Measurements from ENCODE around the gene FAM177B. TPM values are rescaled to one million over a fixed set of nuclear protein-coding genes. Genes with fewer than 3 reads are reported as not detected.
A peak's percentile ranks its signal among the peaks of the same experiment; 100 is the strongest.

Gene FAM177B
- total and polyA plus RNA-seq, 3 donors from 2014 or later: 0.71 to 2.3 TPM; not detected in 1

GRCh38 chr1:222792744-222793143, 55.7 kb downstream of the FAM177B start:
- Histone ChIP-seq H3K9me3 (no peaks in the 10 kb centered on the region), H3K27ac (no peak overlapping the region), H3K36me3 (ENCODE audit: low read depth, missing control alignments) (no peaks in the 10 kb centered on the region), H3K4me1 (no peaks in the 10 kb centered on the region), H3K4me3 (no peak overlapping the region), H3K27me3 (no peaks in the 10 kb centered on the region)
- intact Hi-C loops (cut with DNase I; ENCODE audit: low total_unique reads): loop anchor here (5.0 kb wide), 1 partner anchor 295 kb away; no protein-coding TSS in a partner anchor
- DNase-seq: no peak
- TF ChIP-seq POLR2A (IDR thresholded peaks at IDR 0.05) (no peak), CTCF (IDR thresholded peaks at IDR 0.05) (peak; percentile 41 to 66 (median 59))
- WGBS, 2 donors: 23 to 25% methylated on average over 2 of the region's 2 CpGs

- H3K9me3 ChIP-seq: no peaks in the 10 kb centered on the region
- no peak overlapping the region for H3K4me3 ChIP-seq
- peak; percentile 63 for DNase-seq
- no peaks in the 10 kb centered on the region for H3K27me3 ChIP-seq
- H3K36me3 ChIP-seq (ENCODE audit: low read depth, missing control alignments): no peaks in the 10 kb centered on the region
- no peaks in the 10 kb centered on the region for H3K4me1 ChIP-seq
- H3K27ac ChIP-seq: no peak overlapping the region
- WGBS, 2 donors: 76 to 80% methylated on average over 4 to 6 of the region's 6 CpGs
- intact Hi-C loops (cut with DNase I; ENCODE audit: low total_unique reads): loop anchor here (5.0 kb wide), 1 partner anchor 292 kb away; no protein-coding TSS in a partner anchor
- TF ChIP-seq CTCF (IDR thresholded peaks at IDR 0.05): peak in 2 of 3 experiments; percentile 9 to 14
- no peak for TF ChIP-seq POLR2A (IDR thresholded peaks at IDR 0.05)
Measured at GRCh38 chr1:222794656-222795474, 57.9 kb downstream of the FAM177B start.

DNA sequence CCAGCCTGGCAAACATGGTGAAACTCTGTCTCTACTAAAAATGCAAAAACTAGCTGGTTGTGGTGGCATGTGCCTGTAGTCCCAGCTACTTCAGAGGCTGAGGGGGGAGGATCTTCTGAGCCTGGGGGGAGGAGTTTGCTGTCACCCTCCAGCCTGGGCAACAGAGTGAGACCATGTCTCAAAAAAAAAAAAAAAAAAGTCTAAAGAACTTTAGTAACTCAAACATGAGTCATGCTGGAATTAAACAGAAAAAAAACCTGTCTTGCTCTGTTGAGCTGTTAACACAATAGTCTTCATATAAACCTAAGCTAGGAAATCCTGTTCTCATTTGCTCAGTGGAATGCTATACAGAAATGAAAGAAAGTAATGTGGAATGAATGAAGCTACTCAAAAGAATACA, 61.1 kb downstream of the FAM177B start:
- H3K9me3 ChIP-seq: no peaks in the 10 kb centered on the region
- H3K4me1 ChIP-seq: no peaks in the 10 kb centered on the region
- no peak for TF ChIP-seq CTCF (IDR thresholded peaks at IDR 0.05)
- TF ChIP-seq POLR2A (IDR thresholded peaks at IDR 0.05): no peak
- no peaks in the 10 kb centered on the region for H3K36me3 ChIP-seq (ENCODE audit: low read depth, missing control alignments)
- H3K4me3 ChIP-seq: no peak overlapping the region
- no peaks in the 10 kb centered on the region for H3K27me3 ChIP-seq
- intact Hi-C loops (cut with DNase I; ENCODE audit: low total_unique reads): no loop called here
- DNase-seq: no peak
- H3K27ac ChIP-seq: no peak overlapping the region

GRCh38 chr1:222798975-222799374, 62.0 kb downstream of the FAM177B start:
- H3K27me3 ChIP-seq: no peaks in the 10 kb centered on the region
- H3K36me3 ChIP-seq (ENCODE audit: low read depth, missing control alignments): no peaks in the 10 kb centered on the region
- H3K4me3 ChIP-seq: no peak overlapping the region
- 83 to 97% methylated on average over 4 of the region's 4 CpGs for WGBS, 2 donors
- no peak overlapping the region for H3K27ac ChIP-seq
- DNase-seq: no peak
- intact Hi-C loops (cut with DNase I; ENCODE audit: low total_unique reads): no loop called here
- H3K9me3 ChIP-seq: no peaks in the 10 kb centered on the region
- H3K4me1 ChIP-seq: no peaks in the 10 kb centered on the region
- no peak for TF ChIP-seq POLR2A (IDR thresholded peaks at IDR 0.05)
- TF ChIP-seq CTCF (IDR thresholded peaks at IDR 0.05): no peak

Other genes starting within 250 kb of the FAM177B start
- 1 to 10 TPM; 5.9 to 6.0 TPM for gene HHIPL2, start 189.1 kb upstream of the FAM177B start, total RNA-seq
- 16.2 TPM for gene HHIPL2, start 189.1 kb upstream of the FAM177B start, polyA plus RNA-seq (ENCODE audit: insufficient read depth, low read depth, low replicate concordance)
- gene TAF1A, start 147.3 kb upstream of the FAM177B start, total RNA-seq: 10 to 100 TPM; 13.2 to 15.1 TPM
- gene TAF1A, start 147.3 kb upstream of the FAM177B start, polyA plus RNA-seq (ENCODE audit: insufficient read depth, low read depth, low replicate concordance): 12.4 TPM
- 10 to 100 TPM; 91.4 to 92.1 TPM for gene MIA3, start 119.1 kb upstream of the FAM177B start, total RNA-seq
- gene MIA3, start 119.1 kb upstream of the FAM177B start, polyA plus RNA-seq (ENCODE audit: insufficient read depth, low read depth, low replicate concordance): 77.8 TPM
- 10 to 100 TPM; 66.8 to 73.1 TPM for gene AIDA, start 24.7 kb upstream of the FAM177B start, total RNA-seq
- gene AIDA, start 24.7 kb upstream of the FAM177B start, polyA plus RNA-seq (ENCODE audit: insufficient read depth, low read depth, low replicate concordance): 83.5 TPM
- 10 to 100 TPM; 37.3 to 41.3 TPM for gene BROX, start 24.6 kb upstream of the FAM177B start, total RNA-seq
- gene BROX, start 24.6 kb upstream of the FAM177B start, polyA plus RNA-seq (ENCODE audit: insufficient read depth, low read depth, low replicate concordance): 20.8 TPM
- 10 to 100 TPM; 50.6 to 71.8 TPM for gene DISP1, start 77.8 kb downstream of the FAM177B start, total RNA-seq
- gene DISP1, start 77.8 kb downstream of the FAM177B start, polyA plus RNA-seq (ENCODE audit: insufficient read depth, low read depth, low replicate concordance): 21.8 TPM